H1 (cell line): Measurements from ENCODE around the gene RNASEH2C. TPM values are rescaled to one million over a fixed set of nuclear protein-coding genes. Genes with fewer than 3 reads are reported as not detected.
"Not testable (repeated sequence)": the region's sequence is repeated elsewhere in the genome, so short reads cannot be mapped to it uniquely, and the experiment has no call there.

Experiments used
- CTCF ChIA-PET: fragments of 300-600 bp; sonication (Branson Sonifier 250); formaldehyde crosslinking; loops from one replicate; lab custom pipeline; 2021; ENCODE audit not compliant: partially characterized antibody; lab: Charles Lee
- POLR2A ChIA-PET: fragments of 300-600 bp; sonication (Branson Sonifier 250); formaldehyde crosslinking; loops from one replicate; lab custom pipeline; 2021; ENCODE audit warnings: inconsistent platforms; ENCODE audit not compliant: partially characterized antibody; lab: Charles Lee
- DNase-seq, 2 experiments: peaks; one replicate each; pipeline versions ENCODE4 v3.0.0 to v3.0.0-alpha.2; 2010 to 2022; ENCODE audit warnings: low spot score in 2 of 2, low read depth in 1 of 2, mixed read lengths in 1 of 2
- FAIRE-seq: peaks from 2 replicates; lab custom pipeline; 2011; peaks lifted over from hg19 to GRCh38; lab: Jason Lieb, UNC
- H2AFZ ChIP-seq: 2 replicates; pipeline ENCODE4 v1.8.1; 2012; ENCODE audit warnings: low read length, inconsistent platforms
- H2AK5ac ChIP-seq: 2 replicates; pipeline ENCODE4 v1.6.1; 2013; ENCODE audit warnings: low read depth, low read length
- H2BK120ac ChIP-seq: replicated peaks from 2 replicates; pipeline ENCODE3; 2013; ENCODE audit warnings: low read depth, low read length, inconsistent platforms
- H2BK12ac ChIP-seq: 2 replicates; pipeline ENCODE4 v1.6.1; 2013; ENCODE audit warnings: low read depth, low read length
- H2BK15ac ChIP-seq: 2 replicates; pipeline ENCODE4 v1.6.1; 2013; ENCODE audit warnings: low read length
- H2BK20ac ChIP-seq: 2 replicates; pipeline ENCODE4 v1.6.1; 2013; ENCODE audit warnings: low read length
- H2BK5ac ChIP-seq: 2 replicates; pipeline ENCODE4 v1.6.1; 2013; ENCODE audit warnings: low read depth, low read length
- H3K14ac ChIP-seq: 2 replicates; pipeline ENCODE4 v1.6.1; 2013; ENCODE audit warnings: inconsistent platforms; ENCODE audit not compliant: insufficient read length
- H3K18ac ChIP-seq: 2 replicates; pipeline ENCODE4 v1.6.1; 2013; ENCODE audit warnings: low read length; ENCODE audit errors: extremely low read depth
- H3K23ac ChIP-seq: 2 replicates; pipeline ENCODE4 v1.6.1; 2013; ENCODE audit warnings: inconsistent platforms; ENCODE audit not compliant: insufficient read length
- H3K23me2 ChIP-seq: 2 replicates; pipeline ENCODE4 v1.6.1; 2013; ENCODE audit warnings: low read depth, low read length
- H3K27ac ChIP-seq: 2 replicates; pipeline ENCODE4 v1.6.1; 2011; ENCODE audit warnings: low read depth, low read length, inconsistent platforms
- H3K27me3 ChIP-seq, 4 experiments: replicated peaks in 1 of 4; 1 replicate in 1 of 4; 2 replicates in 3 of 4; pipeline versions ENCODE4 v1.6.1 to v1.8.1; 2011 to 2013; ENCODE audit warnings: low read length in 3 of 4, mild to moderate bottlenecking in 3 of 4, inconsistent platforms in 2 of 4, mixed read lengths in 2 of 4, moderate library complexity in 1 of 4; ENCODE audit not compliant: control insufficient read depth in 3 of 4, insufficient read depth in 3 of 4; ENCODE audit errors: extremely low read depth in 1 of 4
- H3K36me3 ChIP-seq, 4 experiments: 2 replicates each; pipeline versions ENCODE4 v1.6.1 to v1.8.1; 2011 to 2013; ENCODE audit warnings: mild to moderate bottlenecking in 4 of 4, low read length in 3 of 4, moderate library complexity in 2 of 4, control low read depth in 1 of 4, inconsistent platforms in 1 of 4; ENCODE audit not compliant: insufficient read depth in 4 of 4, control insufficient read depth in 2 of 4
- H3K4ac ChIP-seq: replicated peaks from 2 replicates; pipeline ENCODE3; 2013; ENCODE audit warnings: low read length, low read depth, mixed read lengths, inconsistent platforms; ENCODE audit not compliant: insufficient read length
- H3K4me1 ChIP-seq, 4 experiments: replicated peaks in 1 of 4; 1 replicate in 1 of 4; 2 replicates in 3 of 4; pipeline versions ENCODE4 v1.6.1 to v1.8.1; 2011 to 2013; ENCODE audit warnings: low read length in 3 of 4, inconsistent platforms in 2 of 4, mixed read lengths in 1 of 4; ENCODE audit not compliant: insufficient read depth in 4 of 4, control insufficient read depth in 3 of 4
- H3K4me2 ChIP-seq, 2 experiments: 2 replicates each; pipeline versions ENCODE4 v1.6.1 to v1.8.1; 2011 to 2013; ENCODE audit warnings: low read depth in 2 of 2, low read length in 2 of 2, control low read depth in 1 of 2, inconsistent platforms in 1 of 2, mild to moderate bottlenecking in 1 of 2; ENCODE audit not compliant: insufficient read depth in 1 of 2
- H3K4me3 ChIP-seq, 4 experiments: fragments of 200-600, 300-600 bp in 1 of 4; sonication (generic), shearing (Covaris generic), sonication (Bioruptor Twin) in 1 of 4; 2 replicates each; pipeline versions ENCODE4 v1.5.1 to v1.8.1; 2011 to 2016; ENCODE audit warnings: low read length in 4 of 4, low read depth in 3 of 4, control low read depth in 2 of 4, inconsistent platforms in 2 of 4, mild to moderate bottlenecking in 2 of 4, mixed read lengths in 1 of 4, moderate library complexity in 1 of 4; ENCODE audit not compliant: insufficient read depth in 2 of 4; ENCODE audit errors: extremely low read depth in 1 of 4
- H3K56ac ChIP-seq: replicated peaks from 2 replicates; pipeline ENCODE3; 2013; ENCODE audit warnings: low read depth, mild to moderate bottlenecking, mixed read lengths, low read length, inconsistent platforms; ENCODE audit not compliant: insufficient read length
- H3K79me1 ChIP-seq: 2 replicates; pipeline ENCODE4 v1.6.1; 2013; ENCODE audit warnings: low read depth, low read length, control low read depth
- H3K79me2 ChIP-seq, 2 experiments: 2 replicates each; pipeline versions ENCODE4 v1.6.1 to v1.8.1; 2012 to 2013; ENCODE audit warnings: low read length in 2 of 2, mild to moderate bottlenecking in 2 of 2, inconsistent platforms in 1 of 2; ENCODE audit not compliant: insufficient read depth in 2 of 2, control insufficient read depth in 1 of 2
- H3K9ac ChIP-seq, 4 experiments: replicated peaks in 1 of 4; 1 replicate in 1 of 4; 2 replicates in 3 of 4; pipeline versions ENCODE4 v1.6.1 to v1.8.1; 2011 to 2013; ENCODE audit warnings: low read depth in 3 of 4, low read length in 3 of 4, control low read depth in 2 of 4, mild to moderate bottlenecking in 2 of 4, moderate library complexity in 2 of 4, inconsistent platforms in 1 of 4; ENCODE audit errors: extremely low read depth in 1 of 4
- H3K9me3 ChIP-seq, 2 experiments: 2 replicates each; pipeline versions ENCODE4 v1.6.1 to v1.8.1; 2012 to 2013; ENCODE audit warnings: mild to moderate bottlenecking in 2 of 2, moderate library complexity in 2 of 2, control low read depth in 1 of 2, inconsistent platforms in 1 of 2, low read depth in 1 of 2, low read length in 1 of 2, mixed read lengths in 1 of 2; ENCODE audit not compliant: insufficient read depth in 2 of 2
- H4K20me1 ChIP-seq, 2 experiments: replicated peaks in 1 of 2; 2 replicates each; pipeline versions ENCODE3 to v1.8.1; 2011 to 2013; ENCODE audit warnings: inconsistent platforms in 2 of 2, low read length in 2 of 2, mild to moderate bottlenecking in 1 of 2; ENCODE audit not compliant: insufficient read depth in 2 of 2, control insufficient read depth in 1 of 2
- H4K5ac ChIP-seq: 2 replicates; pipeline ENCODE4 v1.6.1; 2013; ENCODE audit warnings: low read length, low read depth, mixed read lengths, inconsistent platforms; ENCODE audit not compliant: insufficient read length
- H4K8ac ChIP-seq: 2 replicates; pipeline ENCODE4 v1.8.0; 2013; ENCODE audit warnings: mild to moderate bottlenecking, moderate library complexity, low read length, inconsistent platforms; ENCODE audit not compliant: insufficient read depth; ENCODE audit errors: extremely low read depth
- H4K91ac ChIP-seq: replicated peaks from 2 replicates; pipeline ENCODE3; 2013; ENCODE audit warnings: low read length, mixed read lengths, inconsistent platforms; ENCODE audit not compliant: insufficient read length
- CHD2 ChIP-seq: IDR thresholded peaks from 2 replicates; pipeline ENCODE4 v1.6.1; 2012; ENCODE audit warnings: low read length, improper control_type of control experiment
- KDM4A ChIP-seq: IDR thresholded peaks from one replicate; pipeline ENCODE4 v1.7.1; 2012; ENCODE audit warnings: low read depth, mild to moderate bottlenecking, moderate library complexity, low read length, inconsistent platforms; ENCODE audit not compliant: severe bottlenecking
- PHF8 ChIP-seq: fragments of 200-600 bp; sonication (generic); conservative IDR thresholded peaks from 2 replicates; pipeline ENCODE4 v1.7.1; 2012; ENCODE audit warnings: low read depth, mild to moderate bottlenecking, inconsistent platforms, low read length, moderate library complexity
- POLR2AphosphoS5 ChIP-seq: IDR thresholded peaks from 2 replicates; pipeline ENCODE4 v1.6.1; 2011; ENCODE audit warnings: low read depth, low read length
- SIN3A ChIP-seq, 2 experiments: IDR thresholded peaks in 1 of 2; conservative IDR thresholded peaks in 1 of 2; 2 replicates each; pipeline ENCODE4 v1.6.1; 2011 to 2012; ENCODE audit warnings: low read length in 2 of 2, improper control_type of control experiment in 1 of 2, low read depth in 1 of 2, mild to moderate bottlenecking in 1 of 2
- SIX5 ChIP-seq: IDR thresholded peaks from 2 replicates; pipeline ENCODE4 v1.6.1; 2011; ENCODE audit warnings: mild to moderate bottlenecking, low read depth, low read length
- TAF1 ChIP-seq: IDR thresholded peaks from 2 replicates; pipeline ENCODE4 v1.6.1; 2011; ENCODE audit warnings: mild to moderate bottlenecking, low read depth, low read length
- TBP ChIP-seq: IDR thresholded peaks from 2 replicates; pipeline ENCODE4 v1.6.1; 2011; ENCODE audit warnings: low read depth, low read length, improper control_type of control experiment
- YY1 ChIP-seq: IDR thresholded peaks from 2 replicates; pipeline ENCODE4 v1.6.1; 2011; ENCODE audit warnings: low read depth, mild to moderate bottlenecking, low read length
- WGBS, 2 experiments: shearing (Covaris generic) in 1 of 2; methylation state at CpG; one replicate each; pipeline versions ENCODE4 v1.1.6 to v1.1.7; 2013 to 2015; ENCODE audit warnings: low lambda C conversion rate in 2 of 2, mixed read lengths in 2 of 2, inconsistent platforms in 1 of 2, low coverage in 1 of 2, missing lambda C conversion rate in 1 of 2; ENCODE audit not compliant: insufficient replicate concordance in 2 of 2, insufficient coverage in 1 of 2, insufficient read length in 1 of 2; ENCODE audit errors: extremely low coverage in 1 of 2, missing lambda C conversion rate in 1 of 2; 5-methylcytosine and 5-hydroxymethylcytosine counted together
- polyA plus RNA-seq, 7 experiments: library from polyadenylated mRNA; depleted of rRNA in 3 of 7; stranded (reverse) in 5 of 7; unstranded in 2 of 7; fragments of >200 nt in 5 of 7; fragments of 200-250 nt in 2 of 7; gene quantifications; 1 replicate in 5 of 7; 2 replicates in 1 of 7; 4 replicates in 1 of 7; pipeline versions ENCODE4 v1.2.1 to v1.2.3, GENCODE V29; 2011 to 2013; ENCODE audit warnings: missing spikeins in 2 of 7, mixed read lengths in 2 of 7
- total RNA-seq: library from RNA; stranded (reverse); fragmentation: NEBNext Ultra II Directional; extraction: Animal tissue kit (Norgen Biotek cat#: 25700); gene quantifications from 2 replicates; pipeline ENCODE4 v1.2.1, GENCODE V29; 2021
- TF ChIP-seq, protein P1 (sequence below): IDR thresholded peaks from 2 replicates; pipeline ENCODE4 v1.6.1; 2011; ENCODE audit warnings: low read length, improper control_type of control experiment

Gene RNASEH2C
- total and polyA plus RNA-seq, 2 of the 8 experiments (the other 6 are each of a cell fraction or from before 2014, with no cell fraction given): 40.2 to 60.3 TPM

DNA sequence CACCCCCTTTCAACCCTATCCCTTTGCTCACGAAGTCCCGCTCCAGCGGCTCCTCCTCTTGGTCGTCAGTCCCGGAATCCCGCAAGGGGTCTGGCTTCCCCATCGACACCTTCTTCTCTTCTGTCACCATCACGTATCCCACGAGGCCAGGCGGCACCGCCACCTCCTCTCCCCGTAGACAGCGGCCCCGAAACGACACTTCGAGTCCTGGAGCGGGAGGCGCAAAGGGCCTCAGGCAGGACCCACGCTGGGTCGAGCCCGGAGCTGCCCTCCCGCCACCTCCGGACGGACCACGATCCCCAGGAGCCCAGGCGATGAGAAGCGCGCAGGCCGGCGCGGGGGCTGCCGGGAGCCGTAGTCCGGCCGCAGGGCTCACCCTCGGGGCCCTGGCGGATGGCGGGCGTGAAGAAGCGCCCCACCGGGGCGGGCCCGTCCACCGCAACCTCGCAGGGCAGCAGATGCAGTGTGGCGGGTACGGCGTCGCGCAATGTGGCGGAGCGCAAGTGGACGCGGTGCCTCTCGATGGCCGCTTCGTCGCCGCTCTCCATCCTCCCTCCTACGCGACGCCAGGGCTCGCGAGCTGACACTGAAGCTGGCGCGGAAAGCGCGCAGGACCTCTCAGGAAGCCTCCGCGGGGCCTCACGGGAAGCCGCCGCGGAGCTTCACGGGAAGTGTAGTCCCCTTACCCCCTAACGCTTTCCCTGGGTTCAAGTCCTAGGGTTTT, at the start of gene RNASEH2C (continued):
- TF ChIP-seq SIN3A (conservative IDR thresholded peaks at IDR 0.05 in 1 of 2, IDR thresholded peaks at IDR 0.05 in 1 of 2; ENCODE audit: low read depth in 1 of 2, low read length in 2 of 2): no peak
- TF ChIP-seq YY1: peak; percentile 80; the same call in 1 of the 2 replicates
- peak; percentile 86 for TF ChIP-seq SIX5
- TF ChIP-seq, protein P1, sequence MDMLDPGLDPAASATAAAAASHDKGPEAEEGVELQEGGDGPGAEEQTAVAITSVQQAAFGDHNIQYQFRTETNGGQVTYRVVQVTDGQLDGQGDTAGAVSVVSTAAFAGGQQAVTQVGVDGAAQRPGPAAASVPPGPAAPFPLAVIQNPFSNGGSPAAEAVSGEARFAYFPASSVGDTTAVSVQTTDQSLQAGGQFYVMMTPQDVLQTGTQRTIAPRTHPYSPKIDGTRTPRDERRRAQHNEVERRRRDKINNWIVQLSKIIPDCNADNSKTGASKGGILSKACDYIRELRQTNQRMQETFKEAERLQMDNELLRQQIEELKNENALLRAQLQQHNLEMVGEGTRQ: no peak
- peak; percentile 91 for TF ChIP-seq POLR2AphosphoS5
- TF ChIP-seq TBP: peak; percentile 88
- TF ChIP-seq PHF8: peak; percentile 95
- TF ChIP-seq TAF1: peak; percentile 92
- TF ChIP-seq CHD2: peak; percentile 3; the same call in 1 of the 2 replicates
- peak; percentile 97 for TF ChIP-seq KDM4A

DNA sequence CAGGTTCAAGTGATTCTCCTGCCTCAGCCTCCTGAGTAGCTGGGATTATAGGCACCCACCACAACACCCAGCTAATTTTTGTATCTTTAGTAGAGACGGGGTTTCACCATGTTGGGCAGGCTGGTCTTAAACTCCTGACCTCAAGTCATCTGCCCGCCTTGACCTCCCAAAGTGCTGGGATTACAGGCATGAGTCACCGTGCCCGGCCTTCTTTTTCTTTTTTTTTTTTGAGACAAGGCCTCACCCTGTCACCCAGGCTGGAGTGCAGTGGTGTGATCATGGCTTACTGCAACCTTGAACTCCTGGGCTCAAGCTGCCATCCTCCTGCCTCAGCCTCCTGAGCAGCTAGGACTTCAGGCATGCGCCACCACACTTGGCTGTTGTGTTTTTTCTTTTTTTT, 47.2 kb upstream of the RNASEH2C start:
- H3K27me3 ChIP-seq, FAIRE-seq, H2AK5ac ChIP-seq, H3K56ac ChIP-seq, H2AFZ ChIP-seq, H3K36me3 ChIP-seq, H4K91ac ChIP-seq, DNase-seq, H3K4ac ChIP-seq, H3K4me2 ChIP-seq, H3K23me2 ChIP-seq, H3K14ac ChIP-seq, H3K23ac ChIP-seq, POLR2A ChIA-PET, H2BK12ac ChIP-seq, H3K79me2 ChIP-seq, H2BK5ac ChIP-seq, H3K4me3 ChIP-seq, H2BK120ac ChIP-seq, H3K18ac ChIP-seq, H2BK20ac ChIP-seq, H3K9ac ChIP-seq, H2BK15ac ChIP-seq, H4K5ac ChIP-seq, H4K8ac ChIP-seq, H3K79me1 ChIP-seq, H3K4me1 ChIP-seq, H4K20me1 ChIP-seq, H3K9me3 ChIP-seq, H3K27ac ChIP-seq: not testable (repeated sequence)
- 88% methylated on average over 3 of the region's 5 CpGs; no CpG with 5 or more reads in 1 of the 2 experiments for WGBS, 2 experiments
- CTCF ChIA-PET: interaction anchor here (0.7 to 1.6 kb wide), 4 partner anchors 9 to 458 kb away, joined by 3 read pairs; no protein-coding TSS in a partner anchor
